Smooth muscle cell (in vitro differentiated cells): ENCODE data around the gene GNAI1. TPM values are rescaled to one million over a fixed set of nuclear protein-coding genes. Genes with fewer than 3 reads are reported as not detected.

Source experiments
- DNase-seq: peaks from one replicate; lab custom pipeline; 2025; ENCODE audit not compliant: unreplicated experiment; lab: John Stamatoyannopoulos, UW
- H2AFZ ChIP-seq: fragments of 200-600 bp; sonication (generic); 2 replicates; pipeline ENCODE4 v1.6.0; 2016; ENCODE audit warnings: antibody characterized with exemption, low read depth, mild to moderate bottlenecking
- H3F3A ChIP-seq: fragments of 200-600 bp; sonication (generic); 2 replicates; pipeline ENCODE4 v1.6.0; 2017; ENCODE audit warnings: antibody characterized with exemption, low read depth
- H3K27ac ChIP-seq: fragments of 200-600 bp; sonication (generic); 2 replicates; pipeline ENCODE4 v1.5.1; 2016; ENCODE audit warnings: low read depth, mild to moderate bottlenecking
- H3K27me3 ChIP-seq: fragments of 200-600 bp; sonication (generic); 2 replicates; pipeline ENCODE4 v1.6.1; 2016; ENCODE audit warnings: low read depth, mild to moderate bottlenecking
- H3K36me3 ChIP-seq: fragments of 200-600 bp; sonication (generic); 2 replicates; pipeline ENCODE4 v1.5.1; 2016; ENCODE audit warnings: low read depth
- H3K4me1 ChIP-seq: fragments of 200-600 bp; sonication (generic); 2 replicates; pipeline ENCODE4 v1.5.1; 2016; ENCODE audit warnings: low read depth
- H3K4me2 ChIP-seq: fragments of 200-600 bp; sonication (generic); 2 replicates; pipeline ENCODE4 v1.6.0; 2016; ENCODE audit warnings: mild to moderate bottlenecking
- H3K4me3 ChIP-seq: fragments of 200-600 bp; sonication (generic); 2 replicates; pipeline ENCODE4 v1.5.1; 2016; ENCODE audit warnings: mild to moderate bottlenecking
- H3K79me2 ChIP-seq: fragments of 200-600 bp; sonication (generic); 2 replicates; pipeline ENCODE4 v1.6.0; 2016; ENCODE audit warnings: low read depth, mild to moderate bottlenecking
- H3K9ac ChIP-seq: fragments of 200-600 bp; sonication (generic); 2 replicates; pipeline ENCODE4 v1.6.0; 2016; ENCODE audit warnings: low read depth
- H3K9me3 ChIP-seq: fragments of 200-600 bp; sonication (generic); replicated peaks from 2 replicates; pipeline ENCODE4 v1.5.1; 2016; ENCODE audit warnings: low read depth
- H4K20me1 ChIP-seq: fragments of 200-600 bp; sonication (generic); 2 replicates; pipeline ENCODE4 v1.6.0; 2016; ENCODE audit warnings: low read depth
- WGBS: methylation state at CpG from one replicate; pipeline ENCODE4 v1.1.7; 2016; ENCODE audit warnings: low lambda C conversion rate; 5-methylcytosine and 5-hydroxymethylcytosine counted together
- polyA plus RNA-seq: library from polyadenylated mRNA; unstranded; fragments of >200 nt; fragmentation: Nextera tagmentation; extraction: Ambion mirVana; gene quantifications from 2 replicates; pipeline ENCODE4 v1.2.1, GENCODE V29; 2016
- total RNA-seq: library from RNA; depleted of rRNA; stranded (reverse); fragments of >200 nt; gene quantifications from 2 replicates; pipeline ENCODE4 v1.2.3, GENCODE V29; 2014
- TF ChIP-seq, protein P1 (sequence below): fragments of 200-600 bp; sonication (generic); IDR thresholded peaks from 2 replicates; pipeline ENCODE4 v1.5.1; 2017; ENCODE audit warnings: borderline replicate concordance, mild to moderate bottlenecking, antibody characterized with exemption; ENCODE audit not compliant: insufficient read depth, poor library complexity, severe bottlenecking

Gene GNAI1
- total and polyA plus RNA-seq, 2 experiments from 2014 or later: 204 to 223 TPM

- peaks cover 17% of the 10 kb centered on the region for H3K4me1 ChIP-seq
- H4K20me1 ChIP-seq: peaks cover 25% of the 10 kb centered on the region
- TF ChIP-seq, protein P1, sequence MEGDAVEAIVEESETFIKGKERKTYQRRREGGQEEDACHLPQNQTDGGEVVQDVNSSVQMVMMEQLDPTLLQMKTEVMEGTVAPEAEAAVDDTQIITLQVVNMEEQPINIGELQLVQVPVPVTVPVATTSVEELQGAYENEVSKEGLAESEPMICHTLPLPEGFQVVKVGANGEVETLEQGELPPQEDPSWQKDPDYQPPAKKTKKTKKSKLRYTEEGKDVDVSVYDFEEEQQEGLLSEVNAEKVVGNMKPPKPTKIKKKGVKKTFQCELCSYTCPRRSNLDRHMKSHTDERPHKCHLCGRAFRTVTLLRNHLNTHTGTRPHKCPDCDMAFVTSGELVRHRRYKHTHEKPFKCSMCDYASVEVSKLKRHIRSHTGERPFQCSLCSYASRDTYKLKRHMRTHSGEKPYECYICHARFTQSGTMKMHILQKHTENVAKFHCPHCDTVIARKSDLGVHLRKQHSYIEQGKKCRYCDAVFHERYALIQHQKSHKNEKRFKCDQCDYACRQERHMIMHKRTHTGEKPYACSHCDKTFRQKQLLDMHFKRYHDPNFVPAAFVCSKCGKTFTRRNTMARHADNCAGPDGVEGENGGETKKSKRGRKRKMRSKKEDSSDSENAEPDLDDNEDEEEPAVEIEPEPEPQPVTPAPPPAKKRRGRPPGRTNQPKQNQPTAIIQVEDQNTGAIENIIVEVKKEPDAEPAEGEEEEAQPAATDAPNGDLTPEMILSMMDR: peak; percentile 10
- 37% methylated on average over 8 of the region's 8 CpGs for WGBS
- peak overlapping the region; percentile 44 for H3K27ac ChIP-seq
- no peak for DNase-seq
- peak overlapping the region; percentile 70 for H3K4me2 ChIP-seq
- peak overlapping the region; percentile 98 for H3K4me3 ChIP-seq
- H3F3A ChIP-seq: peaks cover 10% of the 10 kb centered on the region
- H3K79me2 ChIP-seq: peaks cover 35% of the 10 kb centered on the region
- no peak overlapping the region for H3K9ac ChIP-seq
- no peaks in the 10 kb centered on the region for H3K9me3 ChIP-seq
- H2AFZ ChIP-seq: peak overlapping the region; percentile 9
- no peaks in the 10 kb centered on the region for H3K36me3 ChIP-seq
- no peaks in the 10 kb centered on the region for H3K27me3 ChIP-seq
Measured at GRCh38 chr7:80133361-80134114, 1.1 kb upstream of the GNAI1 start.

DNA sequence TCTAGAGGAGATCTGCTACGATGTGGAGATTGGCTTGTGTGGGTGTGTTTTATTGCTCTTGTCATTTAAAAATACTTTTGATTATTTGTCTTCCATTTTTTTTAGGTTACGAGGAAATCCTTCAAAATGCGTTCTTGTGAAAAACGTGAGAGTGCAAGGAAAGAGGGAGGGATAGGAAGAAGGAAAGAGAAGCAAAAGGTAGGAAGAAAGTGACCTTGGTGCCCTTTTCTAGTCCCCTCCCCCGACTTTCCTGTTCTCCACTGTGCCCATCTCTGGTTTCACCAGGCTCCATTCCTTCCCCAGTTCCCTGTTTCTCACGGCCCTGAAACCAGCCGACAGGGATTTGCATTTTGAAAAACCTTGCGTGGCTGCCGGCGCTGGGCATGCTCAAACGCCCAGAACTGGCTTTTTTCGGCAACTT lies 506 bp upstream of the GNAI1 start:
- peak overlapping the region; percentile 9 for H2AFZ ChIP-seq
- DNase-seq: no peak
- peaks cover 23% of the 10 kb centered on the region for H3K4me1 ChIP-seq
- H4K20me1 ChIP-seq: peaks cover 31% of the 10 kb centered on the region
- peaks cover 10% of the 10 kb centered on the region for H3F3A ChIP-seq
- H3K4me3 ChIP-seq: peak overlapping the region; percentile 98
- no peak overlapping the region for H3K9ac ChIP-seq
- WGBS: 9% methylated on average over 12 of the region's 12 CpGs
- H3K9me3 ChIP-seq: no peaks in the 10 kb centered on the region
- TF ChIP-seq, protein P1: no peak
- H3K27me3 ChIP-seq: no peaks in the 10 kb centered on the region
- peak overlapping the region; percentile 70 for H3K4me2 ChIP-seq
- peaks cover 41% of the 10 kb centered on the region for H3K79me2 ChIP-seq
- H3K36me3 ChIP-seq: no peaks in the 10 kb centered on the region
- H3K27ac ChIP-seq: peak overlapping the region; percentile 44

DNA sequence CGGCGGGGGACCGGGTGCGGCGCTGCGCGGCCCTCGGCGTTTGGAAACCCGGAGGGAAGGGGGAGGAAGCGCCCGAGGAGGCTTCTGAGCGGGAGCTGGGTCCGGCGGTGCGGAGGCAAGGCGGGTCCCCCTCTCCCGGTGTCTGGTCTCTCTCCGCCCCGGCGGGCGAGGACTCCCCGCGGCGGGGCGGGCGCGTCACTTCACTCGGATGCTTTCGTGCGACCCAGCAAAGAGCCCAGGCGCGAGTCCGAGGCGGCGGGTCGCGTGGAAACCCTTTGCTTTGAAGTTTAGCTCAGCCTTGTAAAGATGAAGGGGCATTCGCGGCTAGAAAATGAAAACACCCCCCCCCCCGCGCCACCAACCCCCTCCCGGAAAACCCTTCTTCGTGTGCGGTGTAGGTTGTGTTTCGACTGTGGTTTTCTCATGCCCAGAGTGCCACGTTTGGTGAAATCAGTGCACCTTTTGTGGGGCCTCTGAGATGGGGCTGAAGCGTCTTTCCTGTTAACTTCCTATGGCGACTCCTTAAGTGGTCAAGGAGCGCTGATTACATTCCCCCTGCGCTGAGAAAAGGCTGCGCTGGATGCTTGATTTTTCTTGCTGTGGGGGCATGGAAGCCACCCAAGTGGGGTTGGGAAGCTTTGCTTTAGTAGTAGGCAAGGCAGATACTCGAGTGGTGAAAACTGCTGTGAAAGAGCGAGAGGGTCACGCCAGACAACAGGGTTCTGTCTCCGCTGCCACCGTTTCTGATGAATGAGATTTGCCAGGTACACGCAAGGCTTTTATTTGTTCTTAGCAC lies 876 bp downstream of the GNAI1 start:
- H3K27ac ChIP-seq: peak overlapping the region; percentile 76
- TF ChIP-seq, protein P1: no peak
- under 1% methylated on average over 41 of the region's 58 CpGs for WGBS

More for the DNA sequence above, 876 bp downstream of the GNAI1 start:
- no peak for DNase-seq
- peaks cover 45% of the 10 kb centered on the region for H4K20me1 ChIP-seq
- peak overlapping the region; percentile 87 for H2AFZ ChIP-seq
- H3K36me3 ChIP-seq: no peaks in the 10 kb centered on the region
- H3K79me2 ChIP-seq: peaks cover 55% of the 10 kb centered on the region
- peak overlapping the region; percentile 93 for H3K9ac ChIP-seq
- no peaks in the 10 kb centered on the region for H3K9me3 ChIP-seq
- H3K27me3 ChIP-seq: no peaks in the 10 kb centered on the region
- peaks cover 10% of the 10 kb centered on the region for H3F3A ChIP-seq
- H3K4me2 ChIP-seq: peak overlapping the region; percentile 89
- H3K4me1 ChIP-seq: peaks cover 27% of the 10 kb centered on the region
- H3K4me3 ChIP-seq: peak overlapping the region; percentile 98
